GM15510 (cell line): ENCODE data around the gene CHMP3.

Experiments used
- POLR2A ChIP-seq: IDR thresholded peaks from 3 replicates; pipeline ENCODE4 v1.6.1; 2011; ENCODE audit warnings: borderline replicate concordance; ENCODE audit not compliant: insufficient read length; ENCODE audit errors: extremely low read depth

The CHMP3 gene

GRCh38 chr2:86510436-86510933 is 52.8 kb downstream of the CHMP3 start:
- TF ChIP-seq POLR2A, result no peak

GRCh38 chr2:86507600-86507999 is 55.6 kb downstream of the CHMP3 start:
- no peak for TF ChIP-seq POLR2A

GRCh38 chr2:86500325-86501083 is 62.7 kb downstream of the CHMP3 start:
- TF ChIP-seq POLR2A, result no peak

DNA sequence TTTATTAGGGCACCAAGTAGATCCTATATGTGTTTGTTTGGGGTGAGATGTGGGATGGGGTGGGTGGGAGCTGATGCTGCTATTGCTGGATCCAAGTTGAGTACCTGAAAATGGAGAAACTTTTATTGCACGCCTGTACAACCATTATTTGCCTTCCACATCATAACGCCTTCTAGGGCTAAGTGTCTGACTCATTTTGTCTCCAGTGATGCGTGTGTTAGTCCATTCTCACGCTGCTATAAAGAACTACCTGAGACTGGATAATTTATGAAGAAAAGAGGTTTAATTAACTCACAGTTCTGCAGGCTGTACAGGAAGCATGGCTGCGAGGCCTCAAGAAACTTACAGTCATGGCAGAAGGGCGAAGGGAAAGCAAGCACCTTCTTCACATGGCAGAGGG is 63.9 kb downstream of the CHMP3 start:
- no peak for TF ChIP-seq POLR2A

- TF ChIP-seq POLR2A, result no peak
Measured at GRCh38 chr2:86498468-86499260, 64.6 kb downstream of the CHMP3 start.

GRCh38 chr2:86492048-86492453 is 71.2 kb downstream of the CHMP3 start:
- TF ChIP-seq POLR2A, result no peak

DNA sequence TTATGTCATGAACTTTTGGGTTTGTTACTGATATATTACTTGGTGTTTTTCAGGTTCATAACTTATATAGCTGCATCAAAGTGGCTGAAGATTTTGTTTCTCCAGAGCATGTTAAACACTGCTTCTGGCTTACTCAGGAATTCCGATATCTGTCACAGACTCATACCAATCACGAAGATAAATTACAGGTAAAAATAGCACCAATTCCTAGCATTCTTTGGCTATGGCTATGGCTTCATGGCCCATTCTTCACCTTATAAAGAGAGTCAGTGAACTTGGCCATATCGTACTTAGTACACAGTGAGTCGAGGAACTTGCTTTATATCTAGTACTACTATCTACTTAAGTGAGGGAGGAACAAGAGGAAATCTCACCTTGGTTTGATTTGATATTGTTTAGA is 72.2 kb downstream of the CHMP3 start:
- no peak for TF ChIP-seq POLR2A

DNA sequence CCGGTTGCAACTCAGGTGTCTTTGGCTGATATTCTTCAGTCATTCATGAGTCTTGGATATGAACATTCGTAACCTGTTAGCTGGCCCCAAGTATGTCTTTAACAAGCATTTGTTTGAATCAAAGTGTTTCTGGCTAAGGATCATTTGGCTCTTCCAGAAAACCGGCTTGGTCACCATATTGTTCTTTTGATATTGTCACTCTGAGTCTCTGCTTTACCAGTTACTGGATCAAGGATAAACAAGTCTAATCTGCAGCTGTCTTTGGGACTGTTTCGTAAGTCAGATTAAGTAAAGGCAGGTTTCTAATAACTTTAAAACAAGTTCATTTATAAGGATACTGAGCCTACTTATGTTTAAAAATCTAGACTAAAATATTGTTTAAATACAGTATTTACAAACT is 73.0 kb downstream of the CHMP3 start:
- no peak for TF ChIP-seq POLR2A

DNA sequence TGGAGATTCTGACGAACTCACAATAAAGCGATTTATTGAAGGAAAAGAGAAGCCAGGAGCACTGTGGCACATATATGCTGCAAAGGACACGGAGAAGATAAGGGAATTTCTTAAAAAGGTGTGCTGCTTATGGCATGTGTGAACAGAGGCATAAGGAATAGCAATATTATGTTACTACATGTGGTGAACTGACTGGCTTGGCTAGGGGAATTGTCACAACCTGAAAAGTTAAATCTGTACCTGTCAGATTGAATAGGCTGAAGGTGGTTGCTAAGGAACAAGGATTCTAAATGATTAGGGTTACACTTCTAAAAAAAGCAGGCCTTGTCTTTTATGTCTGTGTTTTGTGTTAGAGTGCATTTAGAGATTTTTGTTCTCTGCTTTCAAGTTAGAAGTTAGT is 73.7 kb downstream of the CHMP3 start:
- TF ChIP-seq POLR2A, result no peak

DNA sequence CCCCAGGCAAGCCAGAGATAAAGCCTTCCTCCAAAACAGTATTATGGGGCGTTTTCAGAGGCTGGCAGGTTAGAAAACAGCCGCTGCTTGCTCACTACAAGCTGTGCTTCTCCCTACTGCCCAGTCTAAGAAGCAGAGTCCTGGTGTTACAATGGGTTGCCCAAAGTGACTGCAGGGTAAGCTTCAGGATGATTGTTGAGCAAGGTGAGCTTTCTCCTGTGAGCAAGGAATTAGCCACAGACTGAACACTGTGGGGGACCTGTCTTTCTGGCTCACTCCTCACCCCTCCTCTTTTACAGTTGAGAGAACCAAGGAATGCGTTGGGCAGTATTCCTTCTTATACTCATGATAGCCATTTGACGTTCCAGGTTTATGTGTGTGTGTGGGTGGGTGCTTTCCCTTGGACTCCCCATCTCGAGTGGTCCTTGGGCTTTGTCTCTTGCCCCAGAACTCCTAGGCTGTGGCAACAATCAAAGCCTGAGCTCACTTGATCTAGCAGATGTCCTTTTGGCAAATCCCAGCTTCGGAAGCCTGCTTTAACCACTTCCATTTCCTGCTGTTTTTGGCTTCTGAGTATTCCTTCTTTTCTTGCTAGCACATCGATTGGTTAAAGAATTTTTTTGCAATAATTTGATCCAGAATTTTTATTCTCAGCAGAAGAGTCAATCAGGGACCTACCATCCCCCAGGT is 74.5 kb downstream of the CHMP3 start:
- TF ChIP-seq POLR2A, result no peak

DNA sequence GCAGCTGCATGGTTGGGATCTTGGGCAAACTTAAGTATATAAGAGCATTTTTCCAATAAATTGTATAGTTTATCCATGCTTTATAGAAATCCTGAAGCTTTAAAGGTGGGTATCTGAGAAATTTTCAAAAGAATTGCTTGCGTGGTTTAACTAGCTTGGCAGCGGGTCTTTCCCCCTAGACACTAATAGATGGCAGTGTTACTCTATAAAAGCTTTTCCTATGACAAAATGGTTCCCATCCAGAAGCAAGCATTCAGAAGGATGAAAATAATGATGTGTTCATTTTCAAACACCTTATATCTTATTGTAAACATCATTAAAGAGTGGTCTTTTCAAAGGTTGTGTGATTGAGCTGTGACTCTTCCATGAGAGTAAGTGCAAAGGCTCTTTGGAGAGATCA is 76.2 kb downstream of the CHMP3 start:
- no peak for TF ChIP-seq POLR2A

DNA sequence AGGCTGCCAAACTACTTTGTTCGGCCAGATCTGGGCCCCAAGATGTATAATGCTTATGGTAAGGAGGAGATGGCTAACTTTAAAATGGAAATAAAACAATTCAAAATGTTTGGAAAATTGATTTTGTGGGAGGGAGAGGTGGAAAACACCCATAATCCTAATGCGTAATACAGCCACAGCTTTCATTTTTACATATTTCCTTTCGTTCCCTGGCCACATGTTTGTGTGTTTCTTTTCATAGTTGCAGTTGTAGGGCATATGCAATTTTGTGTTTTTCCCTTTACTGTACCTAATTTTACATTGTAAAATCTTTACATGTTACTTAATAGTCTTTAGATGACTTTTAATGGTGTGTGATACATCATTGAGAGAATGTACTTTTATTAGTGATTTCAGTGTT is 77.4 kb downstream of the CHMP3 start:
- TF ChIP-seq POLR2A, result no peak

DNA sequence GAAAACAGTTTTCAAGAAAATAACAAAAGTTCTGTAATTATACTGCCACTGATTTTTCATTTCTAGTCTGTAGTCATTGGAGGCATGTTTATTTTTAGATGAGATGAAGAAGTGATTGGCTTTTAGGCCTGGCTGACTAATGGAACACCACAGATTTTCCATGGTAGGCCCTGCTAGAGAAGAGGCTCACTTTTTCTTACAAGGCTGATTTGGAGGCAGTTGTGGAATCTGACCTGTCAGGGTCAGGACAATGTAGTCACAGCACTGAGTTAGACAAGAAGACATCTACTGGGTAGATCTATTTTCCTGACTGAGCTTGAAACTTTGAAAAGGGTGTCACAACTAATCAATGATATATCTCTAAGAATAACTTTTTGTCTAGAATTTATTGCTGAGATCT is 78.1 kb downstream of the CHMP3 start:
- TF ChIP-seq POLR2A, result no peak

DNA sequence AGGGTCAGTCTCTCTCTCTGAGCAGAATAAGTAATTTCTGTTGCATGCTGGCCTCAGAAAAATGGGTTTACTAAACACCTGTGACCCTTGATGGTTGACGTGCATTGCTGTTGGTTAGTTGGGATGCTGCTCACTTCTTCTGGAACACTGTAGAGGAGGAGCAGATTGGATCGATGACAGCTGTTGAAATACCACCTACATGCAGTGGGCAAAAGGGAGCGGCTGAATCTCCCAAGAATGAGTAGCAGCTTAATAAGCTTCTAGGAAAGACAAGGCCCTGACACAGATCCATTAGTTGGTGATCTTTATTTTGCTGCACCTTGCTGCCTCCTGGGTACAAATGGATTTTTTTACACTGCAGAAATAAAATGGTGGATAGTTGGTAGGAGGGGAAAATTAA is 78.9 kb downstream of the CHMP3 start:
- TF ChIP-seq POLR2A, result no peak

DNA sequence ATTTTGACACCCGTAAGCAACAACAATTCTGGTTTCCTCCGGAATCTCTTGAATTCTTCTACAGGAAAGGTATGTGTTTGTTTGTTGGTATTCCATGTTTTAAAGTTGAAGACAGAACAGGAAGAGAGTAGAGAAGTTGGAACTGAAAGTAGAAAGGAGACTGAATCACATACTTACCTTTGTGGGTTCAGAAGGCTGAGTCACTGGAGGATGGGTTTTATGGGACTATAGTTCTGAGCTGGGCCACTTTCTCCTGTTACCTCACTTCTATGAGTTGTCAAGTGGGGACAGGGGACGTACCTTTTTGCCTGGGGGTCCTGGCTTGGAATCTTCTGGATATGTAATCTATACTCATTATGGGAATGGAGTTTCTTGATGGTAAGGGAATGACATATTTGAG is 81.2 kb downstream of the CHMP3 start:
- no peak for TF ChIP-seq POLR2A

- no peak for TF ChIP-seq POLR2A
Measured at GRCh38 chr2:86480105-86480504, 83.1 kb downstream of the CHMP3 start.

DNA sequence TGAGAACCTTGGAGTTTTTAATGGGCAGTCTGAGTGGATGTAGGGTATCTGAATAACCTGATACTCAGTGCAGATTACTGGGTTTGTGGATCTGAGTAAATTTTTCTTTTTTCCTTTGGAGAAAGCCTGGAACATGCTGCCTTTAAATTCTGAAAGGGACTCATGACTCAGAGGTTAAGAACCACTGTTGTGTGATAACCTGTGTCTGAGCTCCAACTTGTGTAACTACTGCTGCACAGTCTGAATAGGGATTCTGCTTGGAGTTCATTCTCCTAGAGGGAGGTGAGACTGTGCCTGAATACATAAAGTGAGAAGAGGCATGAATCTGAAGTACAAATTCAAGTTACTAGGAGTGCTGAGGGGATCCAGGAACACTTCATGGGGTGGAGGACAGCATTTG is 85.9 kb downstream of the CHMP3 start:
- no peak for TF ChIP-seq POLR2A
